Uterus (tissue), 2 donors: ENCODE measurements around the gene SEMA3B.

Experiments
- CTCF ChIP-seq, 4 experiments: fragments of 200-600 bp in 2 of 4; fragments of 450-650 bp in 2 of 4; sonication (generic) in 2 of 4; IDR thresholded peaks; one replicate each; pipeline ENCODE4 v1.5.1; 2016 to 2019; ENCODE audit warnings: antibody characterized with exemption in 4 of 4, mild to moderate bottlenecking in 2 of 4, moderate library complexity in 1 of 4
- POLR2A ChIP-seq, 2 donors: fragments of 450-650 bp; IDR thresholded peaks; one replicate each; pipeline ENCODE4 v1.6.1; 2016; ENCODE audit warnings: antibody characterized with exemption in 2 of 2, mild to moderate bottlenecking in 1 of 2, moderate library complexity in 1 of 2

DNA sequence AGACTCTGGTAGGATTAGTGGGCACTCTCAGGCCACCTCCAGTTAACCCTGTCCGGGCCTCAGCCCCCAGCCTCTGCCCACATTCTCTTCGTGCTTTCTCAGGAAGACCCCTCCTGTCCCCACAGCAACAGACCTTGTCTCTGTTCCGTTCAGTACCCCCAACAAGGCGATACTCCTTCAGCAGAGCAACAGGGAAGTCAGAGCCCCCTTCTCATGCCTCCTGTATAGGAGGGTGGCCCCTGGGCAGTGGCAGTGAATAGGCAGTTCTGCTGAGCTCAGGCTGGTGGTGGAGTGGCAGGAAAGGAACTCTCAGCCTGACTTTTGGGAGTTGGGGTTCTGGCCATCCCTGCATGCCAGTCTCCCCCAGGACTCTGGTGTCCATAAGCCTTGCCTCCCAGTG lies 513 bp downstream of the SEMA3B start:
- TF ChIP-seq CTCF (IDR thresholded peaks at IDR 0.05): no peak
- no peak for TF ChIP-seq POLR2A (IDR thresholded peaks at IDR 0.05)
